ENCODE results near the gene XKR8.

XKR8 gene

DNA sequence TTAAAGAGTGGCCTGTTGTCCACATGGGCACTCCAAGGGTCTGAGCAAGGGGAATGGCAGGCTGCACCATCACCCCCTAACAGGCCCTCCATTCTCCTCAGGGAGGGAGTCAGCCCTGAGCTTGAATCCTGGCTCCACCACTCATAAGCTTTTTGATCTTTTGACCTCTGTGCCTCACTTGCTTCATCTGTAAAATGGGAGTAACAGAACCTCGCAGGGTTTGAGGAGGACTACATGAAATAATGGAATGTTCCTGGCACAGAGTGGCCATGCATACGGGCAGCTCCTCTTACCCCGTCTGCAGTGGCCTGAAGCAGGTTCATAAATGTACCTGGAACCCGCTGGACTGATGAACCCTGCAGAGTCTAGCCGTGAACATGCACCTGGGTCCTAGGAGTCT, 2.1 kb upstream of the XKR8 start:
- no peak for DNase-seq

DNA sequence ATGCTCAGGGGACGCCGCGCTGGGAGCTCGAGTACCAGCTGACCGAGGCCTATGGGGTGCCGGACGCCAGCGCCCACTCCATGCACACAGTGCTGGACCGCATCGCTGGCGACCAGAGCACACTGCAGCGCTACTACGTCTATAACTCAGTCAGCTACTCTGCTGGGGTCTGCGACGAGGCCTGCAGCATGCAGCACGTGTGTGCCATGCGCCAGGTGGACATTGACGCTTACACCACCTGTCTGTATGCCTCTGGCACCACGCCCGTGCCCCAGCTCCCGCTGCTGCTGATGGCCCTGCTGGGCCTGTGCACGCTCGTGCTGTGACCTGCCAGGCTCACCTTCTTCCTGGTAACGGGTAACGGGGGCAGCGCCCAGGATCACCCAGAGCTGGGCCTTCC, 1.3 kb upstream of the XKR8 start:
- DNase-seq = no peak

DNA sequence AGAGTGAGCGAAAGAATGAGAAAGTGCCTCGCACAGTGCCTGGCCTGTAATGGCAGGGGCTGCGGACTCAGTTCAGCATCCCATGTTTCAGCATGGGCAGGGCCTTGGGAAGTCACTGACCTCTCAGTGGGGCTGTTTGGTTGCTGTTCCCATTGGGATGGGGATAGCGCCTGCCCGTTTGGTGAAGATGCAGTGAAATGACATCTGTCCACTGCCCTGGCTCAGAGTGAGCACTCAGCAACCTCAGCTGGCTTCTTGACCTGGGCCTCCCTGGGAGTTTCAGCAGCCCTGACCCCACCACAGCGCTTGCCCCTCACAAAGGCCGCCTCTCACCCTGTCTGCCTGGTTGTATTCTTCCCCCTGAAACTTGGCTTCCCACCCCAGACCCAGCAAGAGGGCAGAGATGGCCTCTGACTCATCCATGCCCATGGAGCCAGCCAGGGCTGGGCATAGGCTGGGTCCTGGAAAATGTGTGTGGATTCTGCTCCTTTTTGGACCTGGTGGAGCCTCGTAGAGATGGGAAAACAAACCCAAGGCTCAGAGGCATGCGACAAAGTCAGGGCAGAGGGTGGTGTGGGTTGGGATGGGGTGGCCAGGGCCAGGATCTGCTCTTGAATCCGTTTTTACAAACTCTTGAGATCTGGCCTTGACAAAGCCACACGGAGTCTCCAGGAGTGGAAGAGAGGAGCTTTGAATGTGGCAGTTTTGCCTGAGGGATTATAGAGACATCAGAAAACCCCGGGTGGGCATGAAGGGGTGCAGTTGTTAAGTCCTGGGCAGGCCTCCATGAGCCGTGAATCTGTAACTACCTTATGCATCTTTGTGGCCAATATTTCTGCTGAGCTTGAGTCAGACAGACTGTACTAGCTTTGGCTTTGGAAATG, 1.2 kb downstream of the XKR8 start:
- DNase-seq = no peak

DNA sequence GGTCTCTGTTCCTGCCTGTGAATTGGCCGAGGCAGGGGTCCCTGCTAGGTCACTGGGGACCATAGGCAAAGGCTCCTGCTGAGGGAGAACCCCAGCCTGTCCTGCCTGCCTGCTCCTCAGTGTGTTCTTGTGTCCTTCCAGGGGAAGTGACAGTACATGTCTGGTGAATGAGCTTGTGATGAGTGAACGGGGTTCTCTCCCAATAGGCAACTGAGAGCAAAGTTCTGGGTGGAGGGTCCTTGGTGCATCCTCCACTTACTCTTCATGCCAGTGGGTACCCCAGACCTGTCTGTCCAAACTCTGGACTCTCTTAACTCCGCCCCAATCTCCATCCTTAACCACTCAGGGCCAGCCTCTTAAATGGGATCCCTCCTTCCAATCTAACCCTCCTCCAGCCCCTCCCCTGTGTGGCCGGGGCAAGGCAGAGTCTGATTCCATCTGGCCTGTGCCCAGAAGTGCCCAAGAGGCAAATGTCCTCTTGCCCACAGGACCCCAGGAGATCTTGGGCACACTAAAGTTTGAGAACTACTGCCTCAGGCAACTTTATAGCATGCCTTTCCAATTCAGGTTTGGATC, 2.0 kb downstream of the XKR8 start:
- DNase-seq = no peak

DNA sequence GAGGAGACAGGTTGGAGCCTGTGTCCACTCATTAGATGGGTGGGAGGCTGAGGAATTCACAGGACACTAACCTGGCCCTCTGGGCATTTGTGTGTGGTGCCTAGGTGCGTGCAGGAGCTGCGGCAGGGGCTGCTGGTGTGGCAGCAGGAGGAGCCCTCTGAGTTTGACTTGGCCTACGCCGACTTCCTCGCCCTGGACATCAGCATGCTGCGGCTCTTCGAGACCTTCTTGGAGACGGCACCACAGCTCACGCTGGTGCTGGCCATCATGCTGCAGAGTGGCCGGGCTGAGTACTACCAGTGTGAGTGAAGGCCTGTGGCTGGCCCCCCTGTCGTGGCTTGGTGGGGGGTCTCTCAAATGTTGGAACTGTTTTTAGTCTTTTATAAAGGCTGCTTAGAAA, 3.6 kb downstream of the XKR8 start:
- DNase-seq = no peak

DNA sequence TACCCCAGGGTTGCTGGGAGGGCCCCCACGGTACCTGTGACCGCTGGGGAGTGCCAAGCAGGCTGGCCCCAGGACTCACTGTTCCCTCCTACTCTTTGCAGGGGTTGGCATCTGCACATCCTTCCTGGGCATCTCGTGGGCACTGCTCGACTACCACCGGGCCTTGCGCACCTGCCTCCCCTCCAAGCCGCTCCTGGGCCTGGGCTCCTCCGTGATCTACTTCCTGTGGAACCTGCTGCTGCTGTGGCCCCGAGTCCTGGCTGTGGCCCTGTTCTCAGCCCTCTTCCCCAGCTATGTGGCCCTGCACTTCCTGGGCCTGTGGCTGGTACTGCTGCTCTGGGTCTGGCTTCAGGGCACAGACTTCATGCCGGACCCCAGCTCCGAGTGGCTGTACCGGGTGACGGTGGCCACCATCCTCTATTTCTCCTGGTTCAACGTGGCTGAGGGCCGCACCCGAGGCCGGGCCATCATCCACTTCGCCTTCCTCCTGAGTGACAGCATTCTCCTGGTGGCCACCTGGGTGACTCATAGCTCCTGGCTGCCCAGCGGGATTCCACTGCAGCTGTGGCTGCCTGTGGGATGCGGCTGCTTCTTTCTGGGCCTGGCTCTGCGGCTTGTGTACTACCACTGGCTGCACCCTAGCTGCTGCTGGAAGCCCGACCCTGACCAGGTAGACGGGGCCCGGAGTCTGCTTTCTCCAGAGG, 6.8 kb downstream of the XKR8 start:
- DNase-seq = no peak

DNA sequence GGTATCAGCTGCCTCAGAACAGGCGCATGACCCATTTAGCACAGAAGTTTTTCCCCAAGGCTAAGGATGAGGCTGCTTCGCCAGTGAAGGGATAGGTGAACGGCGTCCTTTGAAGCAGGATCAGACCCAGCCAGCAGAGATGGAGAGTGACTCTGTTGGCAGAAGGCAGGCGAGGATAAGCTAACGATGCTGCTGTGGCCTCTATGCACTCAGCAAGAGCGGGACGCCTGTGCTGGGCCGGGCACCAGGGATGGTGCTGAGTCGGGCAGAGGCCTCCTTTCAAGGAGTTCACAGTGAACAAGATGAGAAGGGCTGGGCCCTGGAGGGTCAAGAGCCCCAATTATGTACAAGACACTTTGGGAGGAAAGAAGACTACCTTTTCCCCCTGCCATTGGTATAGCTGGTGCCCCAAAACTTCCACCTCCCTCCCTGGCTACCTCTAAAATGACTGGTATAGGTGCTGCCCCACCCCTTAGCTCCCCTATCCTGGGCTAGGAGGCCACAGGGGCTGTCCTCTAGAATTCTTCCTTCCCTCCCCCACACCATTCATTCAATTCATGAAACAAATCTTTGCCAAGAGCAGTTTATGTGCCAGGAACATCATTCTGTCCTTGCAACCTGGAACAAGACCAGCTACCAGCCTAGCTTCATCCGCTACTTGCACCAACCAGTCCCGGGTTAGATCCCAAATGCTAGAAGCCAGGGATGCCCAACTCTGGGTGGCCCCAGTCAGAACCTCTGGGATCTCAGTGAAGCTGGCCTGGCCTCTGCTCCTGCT, 7.5 kb downstream of the XKR8 start:
- DNase-seq = no peak

DNA sequence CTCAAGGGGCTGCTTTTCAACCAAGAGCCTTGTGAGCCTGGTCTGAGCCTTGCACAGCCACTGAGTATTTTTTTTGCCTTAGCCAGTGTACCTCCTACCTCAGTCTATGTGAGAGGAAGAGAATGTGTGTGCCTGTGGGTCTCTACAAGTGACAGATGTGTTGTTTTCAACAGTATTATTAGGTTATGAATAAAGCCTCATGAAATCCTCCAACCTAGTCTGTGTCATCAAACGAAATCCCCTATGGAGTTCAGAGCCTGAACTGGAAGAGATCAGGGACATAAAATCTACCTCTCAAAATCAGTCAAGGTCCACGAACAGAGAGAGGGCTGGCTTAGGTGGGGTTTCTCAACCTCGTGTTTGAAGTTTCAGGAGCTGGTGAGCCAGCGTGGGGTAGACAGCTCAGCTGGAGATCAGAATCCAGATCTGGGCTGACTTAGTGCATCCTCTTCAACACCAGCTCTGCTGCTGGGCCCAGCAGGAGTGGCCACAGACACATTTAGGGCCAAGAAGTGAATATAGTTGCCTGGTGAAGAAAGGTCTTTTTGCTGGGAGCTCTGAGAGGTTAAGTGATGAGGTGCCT, 8.2 kb downstream of the XKR8 start:
- DNase-seq = no peak

DNA sequence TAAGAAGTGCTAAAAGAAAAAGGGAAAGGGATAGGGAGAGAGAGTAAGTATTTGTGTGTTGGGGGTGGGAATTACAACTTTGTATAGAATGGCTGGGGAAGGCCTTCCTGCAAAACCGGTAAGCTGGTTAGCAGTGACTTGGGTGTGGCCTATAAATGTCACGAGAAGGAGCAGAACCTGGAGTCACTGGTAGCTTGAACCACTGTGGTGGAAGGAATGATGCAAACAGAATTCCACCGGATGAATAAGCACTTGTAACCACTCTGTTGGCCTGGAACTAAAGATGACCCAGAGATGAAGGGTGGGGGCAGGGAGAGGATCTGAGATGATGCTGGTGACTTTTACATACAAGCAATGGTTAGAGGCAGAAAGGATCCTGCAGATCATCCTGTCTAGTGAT, 8.9 kb downstream of the XKR8 start:
- DNase-seq = no peak

DNA sequence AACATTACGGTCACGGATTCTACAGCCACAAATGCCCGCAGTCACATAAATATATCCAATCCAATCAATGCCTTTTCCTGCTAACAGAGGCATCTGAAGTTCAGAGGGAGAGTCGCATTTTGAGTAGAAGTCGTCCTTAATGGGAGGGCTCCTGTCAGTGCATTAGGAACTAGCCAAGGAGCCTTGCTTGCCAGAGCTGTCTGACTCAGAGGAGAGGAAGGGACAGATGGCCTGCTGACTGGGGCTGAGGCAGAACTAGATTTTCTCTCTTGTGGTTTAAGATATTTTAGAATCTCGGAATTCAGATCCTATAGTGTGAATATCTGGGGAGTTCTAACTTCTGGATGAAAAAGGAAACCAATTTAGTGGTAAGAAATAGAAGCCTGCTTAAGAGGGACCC, 10.6 kb downstream of the XKR8 start:
- no peak for DNase-seq

DNA sequence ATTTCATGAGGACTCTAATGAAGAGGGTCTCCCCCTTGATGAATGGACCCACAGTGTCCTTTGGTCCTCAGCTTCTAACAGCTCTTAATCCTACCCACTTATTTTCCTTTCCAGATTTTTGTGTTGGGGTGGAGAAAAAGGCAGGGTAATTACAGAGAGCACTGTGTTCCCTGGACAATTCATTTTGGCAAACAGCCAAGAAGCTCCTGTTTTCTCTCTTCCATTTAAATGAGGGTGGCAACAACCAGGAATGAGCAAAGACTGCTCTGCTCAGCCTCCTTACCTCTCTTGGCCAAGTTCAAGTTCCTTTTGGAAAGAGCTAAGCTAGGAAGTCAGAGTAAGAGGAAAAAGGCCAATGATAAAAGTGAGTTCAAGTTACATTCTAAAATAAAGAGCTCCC, 11.9 kb downstream of the XKR8 start:
- no peak for DNase-seq

DNA sequence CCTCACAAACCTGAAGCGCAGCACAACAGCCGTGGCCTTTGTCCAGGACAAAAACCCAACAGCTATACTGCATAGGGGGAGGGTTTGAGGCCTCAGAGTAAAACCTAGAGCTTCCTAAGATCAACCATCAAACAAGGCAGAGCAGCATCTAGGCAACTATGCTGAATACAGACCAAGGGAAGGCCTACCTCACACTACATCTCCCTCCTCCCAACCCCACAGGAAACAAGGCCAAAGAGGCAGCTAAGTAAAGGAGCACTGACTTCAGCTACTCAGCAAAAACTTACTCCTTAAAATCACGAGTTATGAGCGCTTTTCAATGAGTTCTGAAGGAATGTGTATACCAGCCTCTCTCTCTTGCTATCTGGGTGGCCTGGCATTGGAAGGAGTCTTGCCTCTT, 12.4 kb downstream of the XKR8 start:
- DNase-seq = no peak

DNA sequence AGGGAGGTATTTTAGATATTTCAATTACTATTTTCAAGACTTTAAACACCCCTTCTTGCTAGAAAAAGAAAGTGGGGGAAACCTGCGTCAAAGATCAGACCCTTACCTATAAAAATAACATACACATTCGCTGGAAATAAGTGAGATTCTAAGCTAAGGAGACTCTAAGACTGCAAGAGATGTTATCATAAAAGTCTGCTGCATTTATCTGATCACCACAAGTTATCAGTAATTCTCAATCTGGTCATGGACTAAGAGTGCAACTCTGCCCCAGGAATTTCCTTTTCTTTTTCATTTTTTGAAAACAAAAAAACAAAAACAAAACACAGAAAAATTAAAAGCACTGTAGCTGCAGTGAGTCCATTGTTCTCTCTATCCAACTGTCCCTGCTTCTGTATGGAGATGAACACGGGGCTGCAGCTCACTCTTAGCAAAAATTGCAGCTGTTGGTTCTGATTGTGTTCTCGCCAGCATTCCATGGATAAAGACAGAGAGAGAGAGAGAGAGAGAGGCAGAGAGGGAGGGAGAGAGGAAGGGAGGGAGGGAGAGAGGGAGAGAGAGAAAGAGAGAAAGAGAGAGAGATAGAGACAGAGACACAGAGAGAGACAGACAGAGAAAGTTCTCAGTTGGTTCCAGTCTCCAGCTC, 14.1 kb downstream of the XKR8 start:
- DNase-seq = no peak

DNA sequence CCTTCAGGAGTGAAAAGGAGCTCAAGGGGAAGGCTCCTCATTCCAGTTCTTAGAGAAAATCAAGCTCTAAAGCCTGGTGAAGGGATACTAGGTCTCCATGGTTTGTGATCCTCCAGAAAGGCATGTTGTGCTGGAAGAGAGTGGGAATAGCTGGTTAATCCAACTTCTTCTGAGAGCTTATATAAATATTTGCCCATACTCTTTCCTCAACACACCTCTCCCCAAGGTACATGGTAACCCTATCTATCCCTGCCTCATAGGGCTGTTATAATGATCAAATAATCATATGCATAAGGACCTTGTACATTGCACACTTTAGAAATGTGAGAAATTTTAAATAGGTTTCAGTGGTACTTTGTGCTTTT, 14.6 kb downstream of the XKR8 start:
- no peak for DNase-seq

DNA sequence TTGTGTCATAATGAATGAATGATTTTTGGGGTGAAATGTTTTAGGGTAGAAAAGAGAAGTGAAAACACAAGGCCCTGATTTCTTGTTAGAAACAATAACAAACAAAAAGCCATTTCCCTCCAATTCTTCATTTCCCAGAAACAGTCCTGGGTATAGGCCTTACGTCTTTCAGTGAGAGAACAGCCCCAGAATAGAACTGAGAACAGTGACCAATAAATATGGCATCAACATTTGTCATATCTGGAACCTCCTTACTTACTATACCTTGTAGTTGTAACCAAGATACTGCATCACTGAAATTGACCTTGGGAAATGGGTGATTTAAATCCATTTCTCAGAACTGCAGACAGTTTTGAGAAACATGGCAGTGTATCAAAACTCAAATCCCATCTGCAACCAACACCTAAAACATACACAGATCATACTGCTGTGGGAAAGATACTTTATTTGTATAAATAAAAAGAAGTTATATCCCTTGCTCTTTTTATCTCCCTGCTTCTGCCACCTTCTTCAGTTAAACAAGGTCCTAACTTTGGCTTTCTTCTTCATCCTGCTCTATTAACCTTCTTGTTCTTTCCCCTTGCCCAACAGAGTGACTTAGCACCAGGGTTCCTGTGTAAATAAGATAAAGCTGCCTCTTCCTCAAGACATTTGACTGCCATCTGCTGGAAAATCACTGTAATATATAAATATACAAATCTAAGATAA, 19.5 kb downstream of the XKR8 start:
- DNase-seq = no peak

DNA sequence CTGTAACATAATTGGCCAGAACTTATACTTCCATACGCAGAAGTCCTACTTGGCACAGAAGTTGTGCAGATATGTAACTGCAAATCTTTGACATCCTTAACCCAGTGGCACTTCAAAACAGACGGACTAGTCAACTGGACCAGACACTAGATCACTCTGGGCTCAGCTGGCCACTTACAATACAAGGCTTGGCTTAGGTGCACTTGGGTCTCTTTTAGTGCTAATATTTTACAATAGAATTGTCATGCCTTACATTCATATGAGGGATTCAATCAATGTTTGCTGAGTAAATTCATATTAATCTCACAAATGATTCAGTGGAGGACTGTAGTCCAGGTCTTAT, 20.1 kb downstream of the XKR8 start:
- no peak for DNase-seq

DNA sequence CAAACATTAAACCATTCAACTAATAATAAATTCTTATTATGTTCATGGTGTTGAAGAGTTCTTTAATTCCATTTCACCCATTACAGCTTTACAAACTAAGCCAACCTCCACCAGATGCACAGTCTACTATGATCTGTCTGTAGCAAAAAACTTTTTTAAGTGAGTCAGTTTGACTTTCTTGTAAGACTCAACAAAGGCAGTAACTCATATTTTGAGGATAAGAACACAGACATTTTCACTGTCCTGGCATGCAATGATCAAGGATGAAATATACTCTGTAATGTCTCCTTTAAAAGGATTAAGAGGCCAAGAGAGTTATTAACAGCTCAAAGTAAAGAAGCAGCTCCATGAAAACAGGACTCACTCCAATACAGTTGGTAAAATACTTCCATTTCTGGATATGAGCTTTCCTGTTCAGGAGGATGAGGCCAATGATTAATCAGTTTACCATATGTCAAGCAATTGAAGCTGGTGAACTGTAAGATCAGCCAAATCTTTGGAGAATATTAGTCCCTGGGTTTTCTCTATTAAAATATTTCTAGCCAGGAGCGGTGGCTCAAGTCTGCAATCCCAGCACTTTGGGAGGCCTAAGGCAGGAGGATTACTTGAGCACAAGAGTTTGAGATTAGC, 20.6 kb downstream of the XKR8 start:
- DNase-seq = no peak

DNA sequence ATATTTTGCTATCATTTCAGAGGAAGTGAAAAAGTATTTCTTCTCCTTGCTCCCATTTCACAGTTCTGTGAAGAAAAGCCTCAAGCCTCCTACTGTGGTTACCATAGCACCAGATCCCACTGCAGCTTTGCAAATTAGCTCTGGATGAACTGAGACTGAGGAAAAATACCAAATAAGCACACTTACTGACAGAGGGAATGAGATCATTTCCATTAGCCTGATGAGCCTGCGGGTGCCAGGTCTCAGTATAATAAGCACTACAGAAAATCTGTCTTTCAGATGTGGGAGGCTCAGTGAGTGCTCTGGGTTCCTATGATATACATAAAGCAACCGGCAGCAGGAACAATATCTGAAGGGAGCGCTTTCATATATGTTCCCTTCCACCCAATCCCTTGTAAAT, 21.4 kb downstream of the XKR8 start:
- DNase-seq = no peak

DNA sequence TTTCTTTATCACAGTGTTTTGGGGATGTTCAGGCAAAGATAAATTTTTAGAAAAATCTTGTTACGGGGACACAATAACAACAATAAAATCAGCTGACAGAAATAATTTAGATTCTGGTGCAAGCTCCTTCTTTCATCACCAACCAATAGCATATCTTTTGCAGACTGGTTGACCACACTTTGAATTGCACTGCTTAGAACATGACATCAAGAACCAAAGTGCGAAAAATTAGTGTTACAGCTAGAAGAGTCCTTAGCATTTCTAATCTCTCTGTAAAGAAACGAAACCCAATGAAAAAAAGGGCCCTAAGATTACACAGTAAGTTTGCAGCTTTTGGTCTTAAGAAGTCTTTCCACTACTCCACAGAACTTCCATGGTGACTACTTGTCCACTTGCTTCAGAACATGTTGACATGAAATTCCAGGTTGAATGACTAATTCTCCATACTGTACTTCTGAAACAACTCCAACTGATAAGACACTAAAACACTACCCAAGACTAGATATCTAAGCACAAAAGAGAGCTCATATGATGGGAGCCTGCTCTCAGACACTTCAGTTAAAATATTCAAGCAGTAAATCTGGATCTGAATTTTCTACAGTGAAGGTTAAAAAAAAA, 31.3 kb downstream of the XKR8 start:
- no peak for DNase-seq

DNA sequence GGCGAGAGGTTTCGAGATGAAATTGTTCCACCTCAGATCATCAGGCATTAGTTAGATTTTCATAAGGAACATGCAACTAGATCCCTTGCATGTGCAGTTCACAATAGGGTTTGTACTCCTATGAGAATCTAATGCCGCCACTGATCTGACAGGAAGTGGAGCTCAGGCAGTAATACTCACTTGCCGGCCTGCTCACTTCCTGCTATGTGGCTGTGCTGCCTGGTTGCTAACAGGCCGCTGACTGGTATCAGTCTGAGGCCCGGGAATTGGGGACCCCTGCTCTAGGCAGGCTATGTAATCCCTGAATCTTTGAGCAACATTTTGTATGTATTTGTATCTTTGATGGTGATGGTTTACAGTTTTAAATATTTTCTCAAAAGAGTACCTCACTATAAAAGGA, 32.5 kb downstream of the XKR8 start:
- DNase-seq = peak; percentile 37

DNA sequence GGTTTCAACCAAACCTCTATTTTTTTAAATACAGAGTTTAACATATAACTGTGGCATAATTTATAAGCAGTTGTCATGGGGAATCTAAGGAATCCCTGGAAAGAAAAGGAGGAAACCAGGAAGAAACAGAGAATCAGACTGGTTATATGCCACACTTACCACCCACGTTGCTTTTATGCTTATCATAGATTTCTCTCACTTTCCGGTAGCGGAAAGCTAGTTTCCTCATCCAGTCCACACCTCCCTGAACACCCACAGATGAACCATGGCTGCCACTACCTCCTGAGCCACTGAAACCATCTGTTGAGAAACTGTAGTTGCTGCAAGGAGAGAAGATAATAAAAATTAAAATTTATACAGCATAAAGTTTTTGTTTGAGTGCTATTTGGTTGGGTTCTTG, 33.5 kb downstream of the XKR8 start:
- no peak for DNase-seq

All from activated effector memory CD4-positive, alpha-beta T cell treated with Interleukin-2 at 50 U/mL for 16 hours (primary cell).